Measurements from ENCODE around the gene PVALEF. TPM values are rescaled to one million over a fixed set of nuclear protein-coding genes. Genes with fewer than 3 reads are reported as not detected.

The PVALEF gene
- total and polyA plus RNA-seq, 2 of the 13 experiments (the other 11 are each of a cell fraction or from before 2014, with no cell fraction given): 0.18 TPM

- TF ChIP-seq TIGD3 (CRISPR knock-in tag; IDR thresholded peaks at IDR 0.05; ENCODE audit: borderline replicate concordance) (0 out of 2 replicates have a peak, but pooled peaks have one; percentile 64), ZNF101 (CRISPR knock-in tag; IDR thresholded peaks at IDR 0.05; ENCODE audit: borderline replicate concordance, low read depth) (no peak), ZSCAN20 (CRISPR knock-in tag; IDR thresholded peaks at IDR 0.05; ENCODE audit: borderline replicate concordance) (no peak), GMEB2 (CRISPR knock-in tag; IDR thresholded peaks at IDR 0.05; ENCODE audit: low read depth) (no peak), ZNF263 (CRISPR knock-in tag; IDR thresholded peaks at IDR 0.05) (peak; percentile 54; the same call in 1 of the 2 replicates), ZNF382 (CRISPR knock-in tag; IDR thresholded peaks at IDR 0.05; ENCODE audit: borderline replicate concordance) (no peak), ADNP (CRISPR knock-in tag; IDR thresholded peaks at IDR 0.05) (no peak), NFE2L2 (IDR thresholded peaks at IDR 0.05; ENCODE audit: low read length) (no peak), GLI4 (CRISPR knock-in tag; IDR thresholded peaks at IDR 0.05; ENCODE audit: borderline replicate concordance) (no peak), SP1 (IDR thresholded peaks at IDR 0.05) (no peak), SP1 (CRISPR knock-in tag; IDR thresholded peaks at IDR 0.05) (no peak), ZNF687 (CRISPR knock-in tag; IDR thresholded peaks at IDR 0.05) (peak; percentile 33), ZNF367 (CRISPR knock-in tag; IDR thresholded peaks at IDR 0.05; ENCODE audit: borderline replicate concordance) (no peak), ZNF317 (CRISPR knock-in tag; IDR thresholded peaks at IDR 0.05) (no peak)
- TF ChIP-seq, protein P1, sequence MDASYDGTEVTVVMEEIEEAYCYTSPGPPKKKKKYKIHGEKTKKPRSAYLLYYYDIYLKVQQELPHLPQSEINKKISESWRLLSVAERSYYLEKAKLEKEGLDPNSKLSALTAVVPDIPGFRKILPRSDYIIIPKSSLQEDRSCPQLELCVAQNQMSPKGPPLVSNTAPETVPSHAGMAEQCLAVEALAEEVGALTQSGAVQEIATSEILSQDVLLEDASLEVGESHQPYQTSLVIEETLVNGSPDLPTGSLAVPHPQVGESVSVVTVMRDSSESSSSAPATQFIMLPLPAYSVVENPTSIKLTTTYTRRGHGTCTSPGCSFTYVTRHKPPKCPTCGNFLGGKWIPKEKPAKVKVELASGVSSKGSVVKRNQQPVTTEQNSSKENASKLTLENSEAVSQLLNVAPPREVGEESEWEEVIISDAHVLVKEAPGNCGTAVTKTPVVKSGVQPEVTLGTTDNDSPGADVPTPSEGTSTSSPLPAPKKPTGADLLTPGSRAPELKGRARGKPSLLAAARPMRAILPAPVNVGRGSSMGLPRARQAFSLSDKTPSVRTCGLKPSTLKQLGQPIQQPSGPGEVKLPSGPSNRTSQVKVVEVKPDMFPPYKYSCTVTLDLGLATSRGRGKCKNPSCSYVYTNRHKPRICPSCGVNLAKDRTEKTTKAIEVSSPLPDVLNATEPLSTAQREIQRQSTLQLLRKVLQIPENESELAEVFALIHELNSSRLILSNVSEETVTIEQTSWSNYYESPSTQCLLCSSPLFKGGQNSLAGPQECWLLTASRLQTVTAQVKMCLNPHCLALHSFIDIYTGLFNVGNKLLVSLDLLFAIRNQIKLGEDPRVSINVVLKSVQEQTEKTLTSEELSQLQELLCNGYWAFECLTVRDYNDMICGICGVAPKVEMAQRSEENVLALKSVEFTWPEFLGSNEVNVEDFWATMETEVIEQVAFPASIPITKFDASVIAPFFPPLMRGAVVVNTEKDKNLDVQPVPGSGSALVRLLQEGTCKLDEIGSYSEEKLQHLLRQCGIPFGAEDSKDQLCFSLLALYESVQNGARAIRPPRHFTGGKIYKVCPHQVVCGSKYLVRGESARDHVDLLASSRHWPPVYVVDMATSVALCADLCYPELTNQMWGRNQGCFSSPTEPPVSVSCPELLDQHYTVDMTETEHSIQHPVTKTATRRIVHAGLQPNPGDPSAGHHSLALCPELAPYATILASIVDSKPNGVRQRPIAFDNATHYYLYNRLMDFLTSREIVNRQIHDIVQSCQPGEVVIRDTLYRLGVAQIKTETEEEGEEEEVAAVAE (CRISPR knock-in tag; IDR thresholded peaks at IDR 0.05; ENCODE audit: borderline replicate concordance): no peak
- TF ChIP-seq, protein P2, sequence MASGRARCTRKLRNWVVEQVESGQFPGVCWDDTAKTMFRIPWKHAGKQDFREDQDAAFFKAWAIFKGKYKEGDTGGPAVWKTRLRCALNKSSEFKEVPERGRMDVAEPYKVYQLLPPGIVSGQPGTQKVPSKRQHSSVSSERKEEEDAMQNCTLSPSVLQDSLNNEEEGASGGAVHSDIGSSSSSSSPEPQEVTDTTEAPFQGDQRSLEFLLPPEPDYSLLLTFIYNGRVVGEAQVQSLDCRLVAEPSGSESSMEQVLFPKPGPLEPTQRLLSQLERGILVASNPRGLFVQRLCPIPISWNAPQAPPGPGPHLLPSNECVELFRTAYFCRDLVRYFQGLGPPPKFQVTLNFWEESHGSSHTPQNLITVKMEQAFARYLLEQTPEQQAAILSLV (CRISPR knock-in tag; IDR thresholded peaks at IDR 0.05; ENCODE audit: borderline replicate concordance): no peak
Measured at GRCh38 chr17:81221842-81222619, 56.7 kb downstream of the PVALEF start (continued).
